ENCODE results near the gene CD300LF. TPM values are rescaled to one million over a fixed set of nuclear protein-coding genes. Genes with fewer than 3 reads are reported as not detected.

Gene CD300LF
- total and polyA plus RNA-seq, 10 of the 15 experiments (the other 5 are each of a cell fraction or from before 2014, with no cell fraction given), result 0.15 TPM; not detected in 9

- no peak overlapping the region for H3K4me2 ChIP-seq (ENCODE audit: control insufficient read depth, insufficient read depth)
- FAIRE-seq (no peak), DNase-seq (ENCODE audit: low read depth, low spot score) (no peak), ATAC-seq (no peak)
- TF ChIP-seq ZNF622 (IDR thresholded peaks at IDR 0.05) (no peak), GABPA (IDR thresholded peaks at IDR 0.05; ENCODE audit: low read depth) (no peak), NFYB (IDR thresholded peaks at IDR 0.05; ENCODE audit: insufficient read depth, low read depth, low read length) (no peak), NR2F1 (conservative IDR thresholded peaks at IDR 0.05) (no peak), HCFC1 (IDR thresholded peaks at IDR 0.05; ENCODE audit: low read length) (no peak), SMC3 (IDR thresholded peaks at IDR 0.05; ENCODE audit: borderline replicate concordance, low read length) (no peak), RUNX3 (IDR thresholded peaks at IDR 0.05; ENCODE audit: low read length) (no peak), RELA (IDR thresholded peaks at IDR 0.05; ENCODE audit: borderline replicate concordance, partially characterized antibody) (no peak), NFXL1 (IDR thresholded peaks at IDR 0.05; ENCODE audit: borderline replicate concordance) (no peak), SREBF2 (IDR thresholded peaks at IDR 0.05; ENCODE audit: low read length) (no peak), JUNB (IDR thresholded peaks at IDR 0.05) (no peak)
- TF ChIP-seq, protein P1, sequence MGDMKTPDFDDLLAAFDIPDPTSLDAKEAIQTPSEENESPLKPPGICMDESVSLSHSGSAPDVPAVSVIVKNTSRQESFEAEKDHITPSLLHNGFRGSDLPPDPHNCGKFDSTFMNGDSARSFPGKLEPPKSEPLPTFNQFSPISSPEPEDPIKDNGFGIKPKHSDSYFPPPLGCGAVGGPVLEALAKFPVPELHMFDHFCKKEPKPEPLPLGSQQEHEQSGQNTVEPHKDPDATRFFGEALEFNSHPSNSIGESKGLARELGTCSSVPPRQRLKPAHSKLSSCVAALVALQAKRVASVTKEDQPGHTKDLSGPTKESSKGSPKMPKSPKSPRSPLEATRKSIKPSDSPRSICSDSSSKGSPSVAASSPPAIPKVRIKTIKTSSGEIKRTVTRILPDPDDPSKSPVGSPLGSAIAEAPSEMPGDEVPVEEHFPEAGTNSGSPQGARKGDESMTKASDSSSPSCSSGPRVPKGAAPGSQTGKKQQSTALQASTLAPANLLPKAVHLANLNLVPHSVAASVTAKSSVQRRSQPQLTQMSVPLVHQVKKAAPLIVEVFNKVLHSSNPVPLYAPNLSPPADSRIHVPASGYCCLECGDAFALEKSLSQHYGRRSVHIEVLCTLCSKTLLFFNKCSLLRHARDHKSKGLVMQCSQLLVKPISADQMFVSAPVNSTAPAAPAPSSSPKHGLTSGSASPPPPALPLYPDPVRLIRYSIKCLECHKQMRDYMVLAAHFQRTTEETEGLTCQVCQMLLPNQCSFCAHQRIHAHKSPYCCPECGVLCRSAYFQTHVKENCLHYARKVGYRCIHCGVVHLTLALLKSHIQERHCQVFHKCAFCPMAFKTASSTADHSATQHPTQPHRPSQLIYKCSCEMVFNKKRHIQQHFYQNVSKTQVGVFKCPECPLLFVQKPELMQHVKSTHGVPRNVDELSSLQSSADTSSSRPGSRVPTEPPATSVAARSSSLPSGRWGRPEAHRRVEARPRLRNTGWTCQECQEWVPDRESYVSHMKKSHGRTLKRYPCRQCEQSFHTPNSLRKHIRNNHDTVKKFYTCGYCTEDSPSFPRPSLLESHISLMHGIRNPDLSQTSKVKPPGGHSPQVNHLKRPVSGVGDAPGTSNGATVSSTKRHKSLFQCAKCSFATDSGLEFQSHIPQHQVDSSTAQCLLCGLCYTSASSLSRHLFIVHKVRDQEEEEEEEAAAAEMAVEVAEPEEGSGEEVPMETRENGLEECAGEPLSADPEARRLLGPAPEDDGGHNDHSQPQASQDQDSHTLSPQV (IDR thresholded peaks at IDR 0.05), result no peak
- TF ChIP-seq, protein P2, sequence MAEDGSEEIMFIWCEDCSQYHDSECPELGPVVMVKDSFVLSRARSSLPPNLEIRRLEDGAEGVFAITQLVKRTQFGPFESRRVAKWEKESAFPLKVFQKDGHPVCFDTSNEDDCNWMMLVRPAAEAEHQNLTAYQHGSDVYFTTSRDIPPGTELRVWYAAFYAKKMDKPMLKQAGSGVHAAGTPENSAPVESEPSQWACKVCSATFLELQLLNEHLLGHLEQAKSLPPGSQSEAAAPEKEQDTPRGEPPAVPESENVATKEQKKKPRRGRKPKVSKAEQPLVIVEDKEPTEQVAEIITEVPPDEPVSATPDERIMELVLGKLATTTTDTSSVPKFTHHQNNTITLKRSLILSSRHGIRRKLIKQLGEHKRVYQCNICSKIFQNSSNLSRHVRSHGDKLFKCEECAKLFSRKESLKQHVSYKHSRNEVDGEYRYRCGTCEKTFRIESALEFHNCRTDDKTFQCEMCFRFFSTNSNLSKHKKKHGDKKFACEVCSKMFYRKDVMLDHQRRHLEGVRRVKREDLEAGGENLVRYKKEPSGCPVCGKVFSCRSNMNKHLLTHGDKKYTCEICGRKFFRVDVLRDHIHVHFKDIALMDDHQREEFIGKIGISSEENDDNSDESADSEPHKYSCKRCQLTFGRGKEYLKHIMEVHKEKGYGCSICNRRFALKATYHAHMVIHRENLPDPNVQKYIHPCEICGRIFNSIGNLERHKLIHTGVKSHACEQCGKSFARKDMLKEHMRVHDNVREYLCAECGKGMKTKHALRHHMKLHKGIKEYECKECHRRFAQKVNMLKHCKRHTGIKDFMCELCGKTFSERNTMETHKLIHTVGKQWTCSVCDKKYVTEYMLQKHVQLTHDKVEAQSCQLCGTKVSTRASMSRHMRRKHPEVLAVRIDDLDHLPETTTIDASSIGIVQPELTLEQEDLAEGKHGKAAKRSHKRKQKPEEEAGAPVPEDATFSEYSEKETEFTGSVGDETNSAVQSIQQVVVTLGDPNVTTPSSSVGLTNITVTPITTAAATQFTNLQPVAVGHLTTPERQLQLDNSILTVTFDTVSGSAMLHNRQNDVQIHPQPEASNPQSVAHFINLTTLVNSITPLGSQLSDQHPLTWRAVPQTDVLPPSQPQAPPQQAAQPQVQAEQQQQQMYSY (CRISPR knock-in tag; IDR thresholded peaks at IDR 0.05), result no peak
- H3K79me2 ChIP-seq (ENCODE audit: control insufficient read depth, insufficient read depth, low read length), result no peaks in the 10 kb centered on the region
- in situ Hi-C loops (cut with MboI), result no loop called here
- 18% methylated on average over 12 of the region's 12 CpGs for WGBS (ENCODE audit: insufficient coverage, insufficient replicate concordance, low lambda C conversion rate, missing lambda C conversion rate)
- BruUV-seq (replicated peaks), result no TSS peak
- H3K9ac ChIP-seq (ENCODE audit: control insufficient read depth, insufficient read depth, low read length), result no peak overlapping the region
- H3K4me3 ChIP-seq, result no peak overlapping the region
- ChIA-PET RAD21 (ENCODE audit: unreplicated experiment) (interaction anchor here (0.6 kb wide), 1 partner anchor 54 kb away, joined by 3 read pairs; no protein-coding TSS in a partner anchor), SMC1A (ENCODE audit: uncharacterized antibody, unreplicated experiment) (interaction anchor here (1.3 kb wide), 1 partner anchor 10 kb away, joined by 3 read pairs; no protein-coding TSS in a partner anchor), CTCF (interaction anchor here (0.6 to 1.0 kb wide), 2 partner anchors 48 to 54 kb away, joined by 3 read pairs; no protein-coding TSS in a partner anchor), POLR2A (no interaction called here)
- H3K27ac ChIP-seq (ENCODE audit: control insufficient read depth, insufficient read depth), result no peak overlapping the region
- peaks cover 2 to 3% of the 10 kb centered on the region in 2 experiments; a peak in 1 of 4 replicates for H3K27me3 ChIP-seq (replicated peaks in 1 of 2; ENCODE audit: control insufficient read depth in 2 of 2, insufficient read depth in 2 of 2, low read length in 1 of 2)
- H4K20me1 ChIP-seq (ENCODE audit: control insufficient read depth, insufficient read depth), result no peaks in the 10 kb centered on the region
- intact Hi-C loops (cut with micrococcal nuclease; ENCODE audit: unreplicated experiment), result no loop called here
- H3K36me3 ChIP-seq (ENCODE audit: control insufficient read depth in 2 of 2, insufficient read depth in 2 of 2, low read length in 1 of 2), result no peaks in the 10 kb centered on the region
- no peak overlapping the region for H2AFZ ChIP-seq (ENCODE audit: control insufficient read depth, low read depth, low read length)
- H3K9me3 ChIP-seq (replicated peaks; ENCODE audit: control insufficient read depth, insufficient read depth, low read length), result no peaks in the 10 kb centered on the region
- H3K4me1 ChIP-seq (ENCODE audit: control insufficient read depth, insufficient read depth, low read length), result peaks cover 3% of the 10 kb centered on the region
Observed at GRCh38 chr17:74711058-74711824, 1.5 kb downstream of the CD300LF start.
